Stimulated activated CD8-positive, alpha-beta memory T cell treated with anti-CD3 and anti-CD28 coated beads, Interleukin-12 subunit alpha, Interleukin-12 subunit beta, amount 100 ng/mL, for 24 hours (primary cell): ENCODE measurements around the gene ELOB.

Source experiments
- DNase-seq: peaks from one replicate; pipeline ENCODE4 v3.0.0-alpha.2; 2020; ENCODE audit errors: extremely low read depth

The ELOB gene

GRCh38 chr16:2783581-2784357, 6.7 kb upstream of the ELOB start:
- no peak for DNase-seq

- DNase-seq = no peak
Observed at GRCh38 chr16:2782583-2783351, 5.7 kb upstream of the ELOB start.

- DNase-seq = no peak
Observed at GRCh38 chr16:2779978-2780898, 3.2 kb upstream of the ELOB start.

GRCh38 chr16:2779151-2779920, 2.3 kb upstream of the ELOB start:
- DNase-seq = no peak

- DNase-seq = no peak
Observed at GRCh38 chr16:2778630-2778958, 1.5 kb upstream of the ELOB start.

- DNase-seq = no peak
Observed at GRCh38 chr16:2777903-2778629, 986 bp upstream of the ELOB start.

- no peak for DNase-seq
Observed at GRCh38 chr16:2776500-2777139, 460 bp downstream of the ELOB start.

- no peak for DNase-seq
Observed at GRCh38 chr16:2775765-2776499, 1.1 kb downstream of the ELOB start.

GRCh38 chr16:2775131-2775716, 1.9 kb downstream of the ELOB start:
- DNase-seq = no peak

GRCh38 chr16:2774161-2774891, 2.8 kb downstream of the ELOB start:
- no peak for DNase-seq

- no peak for DNase-seq
Observed at GRCh38 chr16:2773188-2773968, 3.7 kb downstream of the ELOB start.

GRCh38 chr16:2771496-2772402, 5.3 kb downstream of the ELOB start:
- no peak for DNase-seq

- no peak for DNase-seq
Observed at GRCh38 chr16:2770057-2770951, 6.8 kb downstream of the ELOB start.

GRCh38 chr16:2769675-2770056, 7.4 kb downstream of the ELOB start:
- no peak for DNase-seq

GRCh38 chr16:2769100-2769529, 8.0 kb downstream of the ELOB start:
- no peak for DNase-seq
